SK-N-SH (cell line): Measurements from ENCODE around the gene EXD2. TPM values are rescaled to one million over a fixed set of nuclear protein-coding genes. Genes with fewer than 3 reads are reported as not detected.

Source experiments
- CTCF ChIA-PET: fragments of 300-600, 350-600 bp; formaldehyde crosslinking; extraction: SDS; loops from one replicate; lab custom pipeline; 2021; lab: Yijun Ruan, JAX
- POLR2A ChIA-PET: fragments of 350-600 bp; sonication (Branson Sonifier 250); formaldehyde crosslinking; extraction: SDS; loops from one replicate; lab custom pipeline; 2020; ENCODE audit warnings: antibody characterized with exemption, inconsistent platforms; lab: Yijun Ruan, JAX
- DNase-seq: peaks from one replicate; pipeline ENCODE4 v3.0.0; 2012
- H2AFZ ChIP-seq: fragments of 200-600 bp; sonication (generic); 2 replicates; pipeline ENCODE4 v1.8.1; 2016; ENCODE audit warnings: antibody characterized with exemption, mild to moderate bottlenecking, low read depth
- H3F3A ChIP-seq: fragments of 200-600 bp; sonication (generic); replicated peaks from 2 replicates; pipeline ENCODE3; 2016; ENCODE audit warnings: antibody characterized with exemption, mild to moderate bottlenecking; ENCODE audit not compliant: insufficient read depth
- H3K27ac ChIP-seq, 2 experiments: fragments of 200-500 bp in 1 of 2; fragments of 200-600 bp in 1 of 2; sonication (Bioruptor generic) in 1 of 2; sonication (generic), shearing (Covaris generic) in 1 of 2; 2 replicates each; pipeline versions ENCODE4 v1.5.1 to v1.6.1; 2014 to 2016; ENCODE audit warnings: low read depth in 2 of 2, inconsistent platforms in 1 of 2, low read length in 1 of 2, mild to moderate bottlenecking in 1 of 2, mixed read lengths in 1 of 2
- H3K27me3 ChIP-seq: fragments of 200-600 bp; sonication (generic), shearing (Covaris generic); 2 replicates; pipeline ENCODE4 v1.6.1; 2016; ENCODE audit warnings: mixed run types; ENCODE audit not compliant: insufficient read depth
- H3K36me3 ChIP-seq, 2 experiments: fragments of 200-500 bp in 1 of 2; fragments of 200-600 bp in 1 of 2; sonication (Bioruptor generic) in 1 of 2; sonication (generic) in 1 of 2; replicated peaks in 1 of 2; 2 replicates each; pipeline versions ENCODE3 to v1.5.1; 2014 to 2016; ENCODE audit warnings: low read length in 1 of 2, mild to moderate bottlenecking in 1 of 2; ENCODE audit not compliant: insufficient read depth in 2 of 2, control insufficient read depth in 1 of 2
- H3K4me1 ChIP-seq, 2 experiments: fragments of 200-500 bp in 1 of 2; fragments of 200-600 bp in 1 of 2; sonication (Bioruptor generic) in 1 of 2; sonication (generic), shearing (Covaris generic) in 1 of 2; 2 replicates each; pipeline versions ENCODE4 v1.5.1 to v1.6.1; 2014 to 2016; ENCODE audit warnings: low read depth in 1 of 2, low read length in 1 of 2, mixed run types in 1 of 2; ENCODE audit not compliant: insufficient read depth in 2 of 2, control insufficient read depth in 1 of 2
- H3K4me2 ChIP-seq: fragments of 200-600 bp; sonication (generic), shearing (Covaris generic); 2 replicates; pipeline ENCODE4 v1.6.1; 2017; ENCODE audit warnings: mixed run types
- H3K4me3 ChIP-seq, 2 experiments: fragments of 200-500 bp in 1 of 2; fragments of 200-600 bp in 1 of 2; sonication (Bioruptor generic) in 1 of 2; sonication (generic), shearing (Covaris generic) in 1 of 2; 2 replicates each; pipeline versions ENCODE4 v1.5.1 to v1.8.1; 2014 to 2016; ENCODE audit warnings: low read depth in 2 of 2, inconsistent platforms in 1 of 2, low read length in 1 of 2, mild to moderate bottlenecking in 1 of 2, mixed read lengths in 1 of 2, moderate library complexity in 1 of 2
- H3K79me2 ChIP-seq: fragments of 200-600 bp; sonication (generic); 2 replicates; pipeline ENCODE4 v1.8.1; 2017; ENCODE audit warnings: mild to moderate bottlenecking; ENCODE audit not compliant: insufficient read depth
- H3K9ac ChIP-seq: fragments of 200-600 bp; sonication (generic); 2 replicates; pipeline ENCODE4 v1.6.1; 2017; ENCODE audit warnings: mixed run types
- H3K9me2 ChIP-seq: fragments of 200-600 bp; sonication (generic); 2 replicates; pipeline ENCODE4 v1.6.1; 2017; ENCODE audit warnings: mixed run types
- H3K9me3 ChIP-seq: fragments of 200-600 bp; sonication (generic); 2 replicates; pipeline ENCODE4 v1.6.1; 2017; ENCODE audit warnings: mixed run types, mild to moderate bottlenecking, moderate library complexity
- H4K20me1 ChIP-seq: fragments of 200-600 bp; sonication (generic); 2 replicates; pipeline ENCODE4 v1.6.1; 2017; ENCODE audit warnings: mild to moderate bottlenecking, mixed run types; ENCODE audit not compliant: insufficient read depth
- EP300 ChIP-seq, 2 experiments: IDR thresholded peaks; 2 replicates each; pipeline versions ENCODE4 v1.4.0 to v1.6.1; 2012; ENCODE audit warnings: borderline replicate concordance in 1 of 2, low read depth in 1 of 2, low read length in 1 of 2
- EZH2phosphoT487 ChIP-seq: fragments of 200-600 bp; sonication (generic); IDR thresholded peaks from 2 replicates; pipeline ENCODE4 v1.6.1; 2017; ENCODE audit warnings: low read depth, mixed run types, mild to moderate bottlenecking, antibody characterized with exemption, moderate library complexity, borderline replicate concordance
- FOXM1 ChIP-seq: IDR thresholded peaks from 2 replicates; pipeline ENCODE4 v1.4.0; 2012; ENCODE audit warnings: low read depth, mild to moderate bottlenecking
- MEF2A ChIP-seq: IDR thresholded peaks from 2 replicates; pipeline ENCODE4 v1.4.0; 2012; ENCODE audit warnings: low read depth, borderline replicate concordance
- NRF1 ChIP-seq: IDR thresholded peaks from 2 replicates; pipeline ENCODE4 v1.6.1; 2012; ENCODE audit warnings: low read depth, mild to moderate bottlenecking, low read length
- PBX3 ChIP-seq: IDR thresholded peaks from 2 replicates; pipeline ENCODE4; 2012
- RAD21 ChIP-seq: IDR thresholded peaks from 2 replicates; pipeline ENCODE4 v1.6.1; 2012; ENCODE audit warnings: mild to moderate bottlenecking, low read length
- REST ChIP-seq: IDR thresholded peaks from 2 replicates; pipeline ENCODE4 v1.6.1; 2012; ENCODE audit warnings: mild to moderate bottlenecking, low read depth, low read length, moderate library complexity
- RFX5 ChIP-seq: IDR thresholded peaks from 2 replicates; pipeline ENCODE4 v1.6.1; 2012; ENCODE audit warnings: mild to moderate bottlenecking, improper control_type of control experiment, low read length
- SMC3 ChIP-seq: IDR thresholded peaks from 2 replicates; pipeline ENCODE4 v1.6.1; 2012; ENCODE audit warnings: low read depth, low read length, improper control_type of control experiment
- YY1 ChIP-seq: IDR thresholded peaks from 2 replicates; pipeline ENCODE4 v1.4.0; 2012; ENCODE audit warnings: low read depth, mild to moderate bottlenecking
- WGBS: methylation state at CpG from one replicate; pipeline ENCODE4 v1.1.6; 2017; ENCODE audit warnings: low lambda C conversion rate; 5-methylcytosine and 5-hydroxymethylcytosine counted together
- polyA plus RNA-seq, 3 experiments: library from polyadenylated mRNA; depleted of rRNA; stranded (reverse); fragments of >200 nt; gene quantifications; 2 replicates each; pipeline ENCODE4 v1.2.3, GENCODE V29; 2012
- TF ChIP-seq, protein P1 (sequence below): IDR thresholded peaks from 2 replicates; pipeline ENCODE4 v1.4.0; 2012; ENCODE audit warnings: low read depth, borderline replicate concordance

Gene EXD2
- polyA plus RNA-seq, 1 of the 3 experiments (the other 2 are of a cell fraction) = 15.1 TPM

DNA sequence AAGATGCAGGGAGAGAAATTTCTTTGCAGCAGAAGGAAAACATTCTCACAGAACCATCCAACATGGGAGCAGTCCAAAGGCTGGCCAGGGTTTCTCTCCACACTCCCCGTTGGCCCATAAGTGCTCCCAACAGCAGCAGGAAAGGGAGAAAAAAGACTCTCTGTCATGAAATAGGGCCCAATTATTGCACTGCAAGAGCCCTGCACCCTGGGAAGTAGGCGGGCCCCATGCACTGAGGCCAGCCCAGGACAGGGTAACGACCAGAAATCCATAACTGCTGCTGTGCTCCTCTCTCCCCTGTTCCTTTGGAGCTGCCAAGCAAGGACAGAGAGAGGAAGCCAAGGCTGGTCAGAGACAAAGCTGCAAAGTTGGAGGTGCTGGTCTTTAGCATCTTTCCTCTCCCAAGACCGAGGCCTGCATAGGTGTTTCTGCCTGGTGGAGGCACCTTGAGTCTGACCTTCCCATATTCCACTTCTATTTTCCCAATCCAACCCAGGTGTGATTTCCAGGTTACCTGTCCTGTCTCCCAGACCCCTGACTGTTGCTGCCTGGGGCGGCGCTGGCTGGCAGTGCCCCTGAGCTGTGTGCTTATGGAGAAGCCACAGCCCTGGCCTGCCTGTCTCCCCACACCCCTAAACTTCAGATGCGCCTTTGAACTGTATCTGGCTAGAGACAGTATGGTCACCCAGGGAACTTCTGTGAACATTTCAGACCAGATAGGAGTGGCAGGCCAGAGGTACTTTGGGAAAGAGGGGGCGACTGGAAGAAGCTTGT, 75.5 kb downstream of the EXD2 start:
- Histone ChIP-seq H3K27ac (no peak overlapping the region), H3K9me2 (no peaks in the 10 kb centered on the region), H3K9me3 (no peaks in the 10 kb centered on the region), H3F3A (peaks cover 24% of the 10 kb centered on the region), H4K20me1 (0 out of 2 replicates have a peak, but pooled peaks cover 4% of the 10 kb centered on the region), H3K4me2 (no peak overlapping the region), H3K79me2 (no peaks in the 10 kb centered on the region), H2AFZ (no peak overlapping the region), H3K36me3 (no peaks in the 10 kb centered on the region), H3K4me3 (no peak overlapping the region), H3K9ac (no peak overlapping the region), H3K4me1 (peaks cover 13 to 14% of the 10 kb centered on the region in 2 experiments; a peak in 2 of 4 replicates), H3K27me3 (no peaks in the 10 kb centered on the region)
- no peak for TF ChIP-seq EP300 (IDR thresholded peaks at IDR 0.05; ENCODE audit: borderline replicate concordance in 1 of 2, low read depth in 1 of 2, low read length in 1 of 2)
- TF ChIP-seq EZH2phosphoT487 = no peak
- ChIA-PET CTCF (interaction anchor here (1.0 kb wide), 1 partner anchor 341 kb away, joined by 3 read pairs; no protein-coding TSS in a partner anchor), POLR2A (interaction anchor here (0.6 kb wide), 1 partner anchor 136 kb away, joined by 3 read pairs; no protein-coding TSS in a partner anchor)
- 91% methylated on average over 8 of the region's 8 CpGs for WGBS
- DNase-seq = no peak

DNA sequence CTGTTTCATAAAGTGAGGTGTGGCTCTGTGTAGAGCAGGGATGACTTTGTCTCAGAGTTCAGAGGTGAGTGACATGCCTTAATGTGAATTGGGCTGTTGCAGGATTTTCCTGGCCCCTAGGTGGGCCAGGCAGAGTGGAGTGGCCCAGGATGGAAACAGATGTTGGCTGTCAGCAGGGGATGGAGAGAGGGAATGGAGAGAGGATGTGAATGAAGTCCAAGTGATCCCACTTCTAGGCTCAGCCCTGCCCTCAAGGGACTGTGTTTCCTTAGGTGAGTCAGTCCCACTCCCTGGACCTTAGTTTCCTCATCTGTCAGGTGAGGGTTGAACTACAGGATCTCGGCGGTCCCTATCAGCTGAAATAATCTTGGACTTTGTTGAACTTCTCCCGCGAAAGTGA, 76.2 kb downstream of the EXD2 start:
- Histone ChIP-seq H2AFZ (no peak overlapping the region), H3K4me2 (no peak overlapping the region), H3K9me2 (no peaks in the 10 kb centered on the region), H3K4me1 (peaks cover 11 to 13% of the 10 kb centered on the region in 2 experiments; a peak in 2 of 4 replicates), H3K9me3 (no peaks in the 10 kb centered on the region), H3K79me2 (no peaks in the 10 kb centered on the region), H3K27ac (no peak overlapping the region), H4K20me1 (0 out of 2 replicates have a peak, but pooled peaks cover 4% of the 10 kb centered on the region), H3K36me3 (no peaks in the 10 kb centered on the region), H3K27me3 (no peaks in the 10 kb centered on the region), H3K9ac (no peak overlapping the region), H3F3A (peaks cover 21% of the 10 kb centered on the region), H3K4me3 (no peak overlapping the region)
- ChIA-PET CTCF (interaction anchor here (1.0 to 1.1 kb wide), 2 partner anchors 192 to 340 kb away, joined by 3 read pairs; no protein-coding TSS in a partner anchor), POLR2A (no interaction called here)
- WGBS = 96% methylated on average over 4 of the region's 4 CpGs
- DNase-seq = no peak
- TF ChIP-seq FOXM1 (no peak), RAD21 (no peak), PBX3 (no peak), MEF2A (no peak), YY1 (no peak), SMC3 (no peak), NRF1 (no peak), RFX5 (no peak), REST (no peak), EP300 (IDR thresholded peaks at IDR 0.05; ENCODE audit: borderline replicate concordance in 1 of 2, low read depth in 1 of 2, low read length in 1 of 2) (no peak)
- TF ChIP-seq, protein P1, sequence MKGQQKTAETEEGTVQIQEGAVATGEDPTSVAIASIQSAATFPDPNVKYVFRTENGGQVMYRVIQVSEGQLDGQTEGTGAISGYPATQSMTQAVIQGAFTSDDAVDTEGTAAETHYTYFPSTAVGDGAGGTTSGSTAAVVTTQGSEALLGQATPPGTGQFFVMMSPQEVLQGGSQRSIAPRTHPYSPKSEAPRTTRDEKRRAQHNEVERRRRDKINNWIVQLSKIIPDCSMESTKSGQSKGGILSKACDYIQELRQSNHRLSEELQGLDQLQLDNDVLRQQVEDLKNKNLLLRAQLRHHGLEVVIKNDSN = no peak
